HAP-1 (cell line): ENCODE measurements around the gene FRAS1.

Source experiments
- DNase-seq, 2 experiments: peaks; one replicate each; pipeline ENCODE4 v3.0.0-alpha.2; 2016 to 2020; ENCODE audit warnings: low spot score in 2 of 2
- H3K27me3 ChIP-seq: fragments of 250-450 bp; sonication (Bioruptor Pico); 2 replicates; pipeline ENCODE4 v1.5.1; 2020; ENCODE audit warnings: low read depth, mild to moderate bottlenecking, moderate library complexity
- H3K36me3 ChIP-seq: fragments of 250-450 bp; sonication (Bioruptor Pico); replicated peaks from 2 replicates; pipeline ENCODE4 v1.5.1; 2020; ENCODE audit warnings: mild to moderate bottlenecking
- H3K4me1 ChIP-seq: fragments of 250-450 bp; sonication (Bioruptor Pico); 2 replicates; pipeline ENCODE4 v1.5.1; 2020; ENCODE audit warnings: mild to moderate bottlenecking
- H3K4me3 ChIP-seq: fragments of 250-450 bp; sonication (Bioruptor Pico); 2 replicates; pipeline ENCODE4 v1.5.1; 2020; ENCODE audit warnings: mild to moderate bottlenecking, moderate library complexity
- H3K9me3 ChIP-seq: fragments of 250-450 bp; sonication (Bioruptor Pico); 2 replicates; pipeline ENCODE4 v1.5.1; 2020; ENCODE audit warnings: mild to moderate bottlenecking, moderate library complexity
- in situ Hi-C: fragments of 300-500 bp; cut with MboI; formaldehyde crosslinking; loops from 3 replicates; pipeline ENCODE4 v1.14.3; 2020; ENCODE audit warnings: low sequenced_read_pairs, inconsistent platforms, mixed read lengths

FRAS1 gene

GRCh38 chr4:78363031-78363570 lies 306.0 kb downstream of the FRAS1 start:
- Histone ChIP-seq H3K36me3 (no peaks in the 10 kb centered on the region), H3K4me1 (peaks cover 5% of the 10 kb centered on the region), H3K9me3 (no peaks in the 10 kb centered on the region), H3K4me3 (no peak overlapping the region), H3K27me3 (peaks cover 32% of the 10 kb centered on the region)
- no peak for DNase-seq
- in situ Hi-C loops: no loop called here

DNA sequence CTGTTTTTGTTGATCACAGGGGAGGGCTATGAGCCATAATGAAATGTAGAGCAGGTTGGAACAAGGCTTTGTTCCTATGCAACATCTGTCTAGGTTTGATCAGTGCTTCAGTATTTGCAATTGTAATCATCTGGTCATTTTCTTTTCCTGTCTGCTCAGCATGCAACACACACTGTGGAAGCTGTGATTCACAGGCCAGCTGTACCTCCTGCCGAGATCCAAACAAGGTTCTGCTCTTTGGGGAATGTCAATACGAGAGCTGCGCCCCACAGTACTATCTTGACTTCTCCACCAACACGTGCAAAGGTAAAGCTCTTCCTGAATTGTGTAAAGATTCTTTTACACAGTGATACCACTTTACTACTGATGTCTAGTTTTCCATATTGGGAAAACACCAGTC lies 312.6 kb downstream of the FRAS1 start:
- no peaks in the 10 kb centered on the region for H3K4me1 ChIP-seq
- H3K36me3 ChIP-seq: no peaks in the 10 kb centered on the region
- no peaks in the 10 kb centered on the region for H3K9me3 ChIP-seq
- no peak overlapping the region for H3K4me3 ChIP-seq
- no peaks in the 10 kb centered on the region for H3K27me3 ChIP-seq
- in situ Hi-C loops: no loop called here
- DNase-seq: no peak

DNA sequence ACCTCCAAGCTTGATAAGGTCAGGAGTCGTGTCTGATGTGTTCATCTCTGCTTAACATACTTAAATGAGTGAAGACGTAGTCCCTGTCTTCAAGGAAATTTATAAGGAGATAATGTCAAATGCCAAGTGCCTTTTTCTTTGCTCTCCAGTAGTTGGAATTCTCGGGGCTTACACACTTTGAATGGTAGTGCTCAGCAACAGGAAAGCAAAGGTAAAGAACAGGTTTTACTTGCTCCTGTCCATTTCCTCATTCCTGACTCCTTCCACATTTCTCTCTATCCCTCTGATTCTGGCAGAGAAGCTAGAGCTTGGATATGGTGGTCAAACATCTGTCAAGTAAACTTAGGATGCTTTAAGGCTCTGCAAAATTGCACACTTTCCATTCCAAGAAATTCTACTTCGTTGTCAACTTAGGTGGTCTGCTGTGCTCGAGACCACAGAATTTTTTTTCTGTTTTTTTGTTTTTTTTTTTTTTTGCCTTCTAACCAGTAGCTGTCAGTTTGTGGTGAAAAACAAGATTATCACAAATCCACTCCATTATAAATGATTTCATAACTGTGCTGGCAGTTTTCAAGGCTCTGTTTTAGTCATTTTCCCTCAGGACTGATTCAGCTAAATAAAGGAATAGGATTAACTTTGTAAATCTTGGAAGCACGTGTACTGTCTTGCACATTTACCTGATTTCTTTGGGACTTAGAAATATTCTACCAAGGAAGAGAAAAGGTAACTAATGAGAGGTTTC lies 313.7 kb downstream of the FRAS1 start:
- Histone ChIP-seq H3K27me3 (no peaks in the 10 kb centered on the region), H3K4me3 (no peak overlapping the region), H3K36me3 (no peaks in the 10 kb centered on the region), H3K9me3 (no peaks in the 10 kb centered on the region), H3K4me1 (no peaks in the 10 kb centered on the region)
- in situ Hi-C loops: no loop called here
- DNase-seq: no peak

DNA sequence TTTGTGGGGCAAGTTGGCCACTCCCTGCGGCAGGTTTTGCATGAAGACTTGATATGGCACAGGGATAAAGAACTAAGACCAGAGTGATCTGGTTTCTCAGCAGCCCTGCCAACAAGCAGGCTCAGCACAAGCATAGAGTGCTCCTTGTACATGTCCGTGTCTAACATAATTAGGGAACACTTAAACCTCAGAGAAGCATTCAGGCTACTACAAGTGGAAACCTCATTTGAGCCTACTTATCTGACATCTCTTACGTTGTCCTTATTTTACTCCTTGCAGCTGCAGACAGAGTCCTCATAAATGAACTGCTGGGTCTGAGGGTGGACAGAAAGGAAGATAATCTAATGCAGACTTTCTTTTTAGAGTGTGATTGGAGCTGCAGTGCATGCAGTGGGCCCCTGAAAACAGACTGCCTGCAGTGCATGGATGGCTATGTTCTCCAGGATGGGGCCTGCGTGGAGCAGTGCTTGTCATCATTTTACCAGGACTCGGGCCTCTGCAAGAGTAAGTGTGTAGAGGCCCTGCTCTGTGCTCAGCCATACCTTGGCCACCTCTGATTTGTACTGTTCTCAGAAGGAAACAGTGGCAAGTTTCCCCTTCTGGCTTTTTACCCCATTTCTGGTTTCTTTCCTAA lies 315.3 kb downstream of the FRAS1 start:
- in situ Hi-C loops: no loop called here
- no peak for DNase-seq
- no peaks in the 10 kb centered on the region for H3K4me1 ChIP-seq
- H3K36me3 ChIP-seq: no peaks in the 10 kb centered on the region
- H3K4me3 ChIP-seq: no peak overlapping the region
- no peaks in the 10 kb centered on the region for H3K27me3 ChIP-seq
- H3K9me3 ChIP-seq: no peaks in the 10 kb centered on the region

- Histone ChIP-seq H3K4me3 (no peak overlapping the region), H3K36me3 (no peaks in the 10 kb centered on the region), H3K4me1 (peaks cover 5% of the 10 kb centered on the region; the same call in 1 of the 2 replicates), H3K27me3 (no peaks in the 10 kb centered on the region), H3K9me3 (no peaks in the 10 kb centered on the region)
- DNase-seq: no peak
- in situ Hi-C loops: no loop called here
Observed at GRCh38 chr4:78377555-78377954, 320.4 kb downstream of the FRAS1 start.

DNA sequence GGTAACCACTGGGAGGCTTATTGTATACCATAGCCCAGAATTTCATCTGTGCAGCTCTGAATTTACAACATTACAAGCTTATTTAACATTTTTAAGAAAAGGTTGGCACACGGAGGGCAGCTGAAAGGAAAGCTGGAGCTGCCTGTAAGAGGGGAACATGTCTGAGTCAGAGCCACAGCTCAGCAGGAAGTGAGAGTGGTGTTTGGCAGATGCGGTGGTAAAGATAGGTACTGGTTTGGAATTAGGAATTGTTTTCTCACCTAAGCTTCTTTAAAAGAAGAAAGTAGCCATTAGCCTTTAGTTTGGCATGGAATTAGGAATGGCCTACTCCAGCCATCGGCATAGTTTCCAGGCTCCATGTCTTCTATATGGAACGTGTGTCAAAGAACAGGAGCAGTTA lies 321.9 kb downstream of the FRAS1 start:
- Histone ChIP-seq H3K4me3 (no peak overlapping the region), H3K27me3 (no peaks in the 10 kb centered on the region), H3K36me3 (no peaks in the 10 kb centered on the region), H3K9me3 (no peaks in the 10 kb centered on the region), H3K4me1 (peaks cover 5% of the 10 kb centered on the region; the same call in 1 of the 2 replicates)
- DNase-seq: no peak
- in situ Hi-C loops: no loop called here

DNA sequence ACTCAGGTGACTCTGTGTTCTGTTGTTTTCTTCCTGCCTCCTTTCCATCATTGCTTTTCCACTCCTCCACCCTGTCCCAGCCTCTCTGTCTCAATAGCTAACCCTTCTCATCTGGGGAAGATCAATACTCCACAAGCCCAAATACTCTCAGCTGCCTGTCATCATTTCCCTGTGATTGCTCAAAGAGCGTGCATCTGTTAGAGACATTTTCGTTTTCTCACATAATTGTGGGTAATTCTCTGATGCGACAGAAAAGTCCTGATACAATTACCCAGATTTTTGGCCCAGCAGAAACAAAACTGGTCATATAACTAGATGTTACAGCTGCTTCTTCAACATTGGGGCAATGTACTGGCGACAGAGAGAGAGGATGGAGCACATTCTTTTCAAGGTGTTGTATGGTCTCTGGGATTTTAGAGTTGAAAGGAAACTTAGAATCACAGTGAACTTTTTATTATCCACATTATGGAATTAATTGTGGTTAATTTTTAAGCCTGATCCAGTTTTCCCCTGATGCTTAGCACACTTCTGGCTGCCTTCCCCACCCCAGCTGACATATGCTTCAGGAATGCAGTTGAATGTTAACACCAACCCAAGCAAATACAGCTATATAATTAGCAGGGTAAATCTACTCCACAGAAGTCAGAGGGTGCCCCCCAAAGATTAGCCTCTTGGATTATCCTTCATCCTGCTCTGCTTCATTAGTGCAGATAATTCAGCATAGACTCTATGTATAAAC lies 323.0 kb downstream of the FRAS1 start:
- DNase-seq: no peak
- H3K36me3 ChIP-seq: no peaks in the 10 kb centered on the region
- no peaks in the 10 kb centered on the region for H3K27me3 ChIP-seq
- H3K4me1 ChIP-seq: peaks cover 5% of the 10 kb centered on the region; the same call in 1 of the 2 replicates
- H3K9me3 ChIP-seq: no peaks in the 10 kb centered on the region
- H3K4me3 ChIP-seq: no peak overlapping the region
- in situ Hi-C loops: no loop called here

- no peaks in the 10 kb centered on the region for H3K36me3 ChIP-seq
- no peak for DNase-seq
Observed at GRCh38 chr4:78386679-78387078, 329.6 kb downstream of the FRAS1 start.

DNA sequence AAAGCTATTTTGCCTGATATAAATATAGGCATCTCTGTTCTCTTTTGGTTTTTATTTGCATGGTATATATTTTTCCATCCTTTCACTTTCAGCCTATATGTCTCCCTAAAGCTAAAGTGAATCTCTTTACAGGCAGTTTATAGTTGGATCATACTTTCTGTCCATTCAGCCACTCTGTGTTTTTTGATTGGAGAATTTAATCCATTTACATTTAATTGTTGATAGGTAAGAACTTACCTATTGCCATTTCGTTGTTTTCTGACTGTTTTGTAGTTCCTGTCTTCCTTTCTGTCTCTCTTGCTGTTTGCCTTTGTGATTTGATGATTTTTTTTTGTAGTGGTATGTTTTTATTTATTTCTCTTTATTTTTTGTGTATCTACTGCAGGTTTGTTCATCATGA lies 338.5 kb downstream of the FRAS1 start:
- no peaks in the 10 kb centered on the region for H3K36me3 ChIP-seq
- no peaks in the 10 kb centered on the region for H3K9me3 ChIP-seq
- DNase-seq: no peak
- no peak overlapping the region for H3K4me3 ChIP-seq
- no peaks in the 10 kb centered on the region; the same call in 1 of the 2 replicates for H3K4me1 ChIP-seq
- no peaks in the 10 kb centered on the region for H3K27me3 ChIP-seq
- in situ Hi-C loops: no loop called here

More at GRCh38 chr4:78386679-78387078, 329.6 kb downstream of the FRAS1 start:
- in situ Hi-C loops: no loop called here
- Histone ChIP-seq H3K9me3 (no peaks in the 10 kb centered on the region), H3K27me3 (no peaks in the 10 kb centered on the region), H3K4me1 (no peaks in the 10 kb centered on the region), H3K4me3 (no peak overlapping the region)

- H3K36me3 ChIP-seq: no peaks in the 10 kb centered on the region
- no peak overlapping the region for H3K4me3 ChIP-seq
- in situ Hi-C loops: no loop called here
- no peaks in the 10 kb centered on the region for H3K9me3 ChIP-seq
- no peaks in the 10 kb centered on the region; the same call in 1 of the 2 replicates for H3K4me1 ChIP-seq
- no peaks in the 10 kb centered on the region for H3K27me3 ChIP-seq
- peak in 1 of 2 experiments; percentile 8 for DNase-seq
Observed at GRCh38 chr4:78396613-78397291, 339.6 kb downstream of the FRAS1 start.

DNA sequence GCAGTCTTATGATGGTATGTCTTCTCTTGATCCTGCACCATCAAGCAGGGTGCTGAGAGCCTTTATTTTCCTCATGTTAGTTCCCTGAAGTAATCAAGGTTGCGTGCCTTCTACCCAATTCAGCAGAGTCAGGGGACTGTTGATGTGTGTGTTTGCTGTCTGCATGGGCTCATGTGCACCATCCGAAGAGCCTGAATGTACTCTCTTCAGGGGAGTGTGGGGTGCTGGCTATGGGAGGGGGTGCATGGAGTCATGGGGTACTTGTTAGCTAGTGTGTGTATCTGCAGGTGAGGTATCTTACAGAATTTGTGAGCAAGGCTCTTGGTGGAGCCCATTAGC lies 340.1 kb downstream of the FRAS1 start:
- no peaks in the 10 kb centered on the region; the same call in 1 of the 2 replicates for H3K4me1 ChIP-seq
- no peaks in the 10 kb centered on the region for H3K27me3 ChIP-seq
- in situ Hi-C loops: no loop called here
- H3K36me3 ChIP-seq: no peaks in the 10 kb centered on the region
- H3K9me3 ChIP-seq: no peaks in the 10 kb centered on the region
- H3K4me3 ChIP-seq: no peak overlapping the region
- no peak for DNase-seq

GRCh38 chr4:78409612-78410202 lies 352.6 kb downstream of the FRAS1 start:
- Histone ChIP-seq H3K9me3 (no peaks in the 10 kb centered on the region), H3K4me3 (no peak overlapping the region), H3K4me1 (peaks cover 3% of the 10 kb centered on the region; the same call in 1 of the 2 replicates), H3K36me3 (no peaks in the 10 kb centered on the region; the same call in 1 of the 2 replicates), H3K27me3 (no peaks in the 10 kb centered on the region)
- in situ Hi-C loops: no loop called here
- DNase-seq: no peak

DNA sequence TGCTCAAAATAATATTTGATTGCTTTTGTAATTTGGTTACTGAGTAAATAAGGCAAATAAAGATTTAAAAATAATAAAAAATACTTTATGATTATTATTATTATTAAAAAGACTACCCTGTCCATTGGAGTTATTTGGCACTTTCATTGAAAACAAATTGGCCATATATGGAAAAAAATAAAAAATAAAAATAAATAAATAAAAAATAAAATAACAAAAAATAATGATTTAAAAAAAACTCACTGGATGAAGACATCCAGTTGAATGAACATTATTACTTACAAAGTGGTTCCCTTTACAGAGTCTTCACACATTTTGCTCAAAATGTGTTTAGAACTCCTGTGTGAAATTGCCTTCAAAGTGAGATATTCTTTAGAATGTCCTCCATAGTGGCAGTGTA lies 353.1 kb downstream of the FRAS1 start:
- no peak for DNase-seq
- Histone ChIP-seq H3K9me3 (no peaks in the 10 kb centered on the region), H3K27me3 (no peaks in the 10 kb centered on the region), H3K36me3 (no peaks in the 10 kb centered on the region; the same call in 1 of the 2 replicates), H3K4me3 (no peak overlapping the region), H3K4me1 (peaks cover 3% of the 10 kb centered on the region; the same call in 1 of the 2 replicates)
- in situ Hi-C loops: no loop called here
